ENCODE data around the gene STPG3. TPM values are rescaled to one million over a fixed set of nuclear protein-coding genes. Genes with fewer than 3 reads are reported as not detected.

The STPG3 gene
- total RNA-seq, 2 experiments from 2014 or later, result not detected

DNA sequence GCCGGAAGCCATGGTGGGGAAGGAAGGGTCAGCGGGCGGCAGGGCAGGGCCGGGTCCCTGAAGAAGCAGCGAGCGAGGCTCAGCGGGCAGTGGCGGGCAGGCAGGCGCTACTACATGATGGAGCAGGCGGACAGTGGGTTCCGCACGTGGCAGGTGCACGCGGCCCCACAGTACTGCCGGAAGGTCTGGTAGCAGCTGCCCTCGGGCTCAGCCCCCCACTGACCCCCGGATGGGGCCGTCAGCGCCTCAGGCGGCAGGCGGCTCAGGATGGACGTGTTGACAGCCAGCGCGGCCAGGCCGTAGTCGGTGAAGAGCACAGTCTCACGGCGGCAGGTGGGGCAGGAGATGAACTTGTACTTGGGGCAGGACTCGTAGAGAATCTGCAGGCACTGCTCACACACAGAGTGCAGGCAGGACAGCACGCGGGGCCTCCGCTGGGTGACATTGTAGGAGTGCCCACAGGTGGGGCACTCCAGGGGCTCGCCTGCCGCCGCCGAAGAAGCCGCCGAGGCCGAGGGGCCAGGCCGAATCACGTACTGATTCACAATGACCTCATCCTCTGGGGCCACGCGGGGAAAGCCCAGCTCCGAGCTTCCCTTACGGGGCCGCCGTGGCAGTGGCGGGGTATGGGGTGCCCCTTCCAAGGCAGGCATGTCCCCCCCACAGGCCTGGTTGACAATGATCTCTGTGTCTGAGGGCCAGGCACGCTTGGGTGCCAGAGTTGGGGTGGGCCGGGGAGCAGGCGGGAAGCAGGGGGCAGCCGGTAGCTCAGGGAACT is 30.6 kb upstream of the STPG3 start:
- POLR2A ChIA-PET, result interaction anchor here (0.6 to 0.8 kb wide), 2 partner anchors 13 to 431 kb away, joined by 4 read pairs; no protein-coding TSS in a partner anchor
- CTCF ChIA-PET, result interaction anchor here (0.8 to 1.4 kb wide), 3 partner anchors 16 to 153 kb away, joined by 3 to 4 read pairs (median 4); no protein-coding TSS in a partner anchor

DNA sequence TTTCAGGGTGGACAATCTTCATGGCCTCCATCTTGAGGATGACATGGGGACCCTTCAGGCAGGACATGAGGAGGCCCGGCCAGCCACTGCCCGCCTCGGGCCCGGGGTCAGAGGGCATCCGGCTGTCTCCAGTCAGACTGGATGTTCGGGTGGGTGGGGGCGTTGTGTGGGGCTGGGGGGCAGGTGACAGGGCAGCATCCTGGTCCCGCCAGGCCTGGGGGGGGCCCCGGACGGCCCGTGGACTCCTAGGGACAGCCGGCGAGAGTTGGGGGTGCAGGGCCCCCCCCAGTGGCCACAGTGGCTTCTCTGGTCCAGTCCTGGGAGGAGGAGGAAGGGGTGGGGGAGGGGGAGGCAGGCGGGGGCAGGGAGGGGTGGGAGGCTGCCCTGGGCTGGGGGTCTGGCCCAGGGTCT is 30.0 kb upstream of the STPG3 start:
- ChIA-PET POLR2A (interaction anchor here (0.8 to 0.9 kb wide), 2 partner anchors 11 to 13 kb away, joined by 3 to 4 read pairs; no protein-coding TSS in a partner anchor), CTCF (interaction anchor here (1.4 kb wide), 1 partner anchor 103 kb away, joined by 4 read pairs; no protein-coding TSS in a partner anchor)

DNA sequence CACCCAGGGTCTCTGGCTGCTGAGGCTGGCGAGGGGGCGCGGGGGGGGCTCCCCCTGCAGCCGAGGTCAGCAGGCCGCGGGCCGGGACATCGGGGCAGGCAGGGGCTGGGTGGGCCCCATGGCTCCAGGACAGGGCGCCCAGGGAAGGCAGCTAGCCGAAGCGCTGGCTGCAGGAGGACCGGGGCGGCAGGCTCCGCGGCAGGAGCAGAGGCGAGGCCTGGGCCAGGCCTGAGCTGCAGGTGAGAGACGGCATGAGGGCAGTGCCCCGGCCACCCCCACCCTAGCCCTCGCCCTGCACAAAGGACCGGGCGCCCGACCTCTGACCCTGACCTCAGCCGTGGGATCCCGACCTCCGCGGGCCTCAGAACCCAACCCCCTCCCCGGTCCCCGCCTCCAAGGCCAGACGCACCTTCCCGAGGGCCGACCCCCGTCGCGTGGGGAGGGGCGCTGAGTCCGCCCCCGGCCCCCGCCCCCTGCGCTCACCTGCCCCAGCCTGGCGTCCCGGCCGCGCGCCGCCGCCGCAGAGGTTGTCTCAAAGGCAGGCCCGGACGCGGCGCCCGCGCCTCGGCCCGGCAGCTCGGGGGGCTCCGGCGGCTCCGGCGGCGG is 29.5 kb upstream of the STPG3 start:
- ChIA-PET POLR2A (interaction anchor here (0.9 to 1.6 kb wide), 2 partner anchors 11 to 32 kb away, joined by 3 to 4 read pairs; no protein-coding TSS in a partner anchor), CTCF (interaction anchor here (7.0 kb wide), 1 partner anchor 15 kb away, joined by 49 read pairs; no protein-coding TSS in a partner anchor)

DNA sequence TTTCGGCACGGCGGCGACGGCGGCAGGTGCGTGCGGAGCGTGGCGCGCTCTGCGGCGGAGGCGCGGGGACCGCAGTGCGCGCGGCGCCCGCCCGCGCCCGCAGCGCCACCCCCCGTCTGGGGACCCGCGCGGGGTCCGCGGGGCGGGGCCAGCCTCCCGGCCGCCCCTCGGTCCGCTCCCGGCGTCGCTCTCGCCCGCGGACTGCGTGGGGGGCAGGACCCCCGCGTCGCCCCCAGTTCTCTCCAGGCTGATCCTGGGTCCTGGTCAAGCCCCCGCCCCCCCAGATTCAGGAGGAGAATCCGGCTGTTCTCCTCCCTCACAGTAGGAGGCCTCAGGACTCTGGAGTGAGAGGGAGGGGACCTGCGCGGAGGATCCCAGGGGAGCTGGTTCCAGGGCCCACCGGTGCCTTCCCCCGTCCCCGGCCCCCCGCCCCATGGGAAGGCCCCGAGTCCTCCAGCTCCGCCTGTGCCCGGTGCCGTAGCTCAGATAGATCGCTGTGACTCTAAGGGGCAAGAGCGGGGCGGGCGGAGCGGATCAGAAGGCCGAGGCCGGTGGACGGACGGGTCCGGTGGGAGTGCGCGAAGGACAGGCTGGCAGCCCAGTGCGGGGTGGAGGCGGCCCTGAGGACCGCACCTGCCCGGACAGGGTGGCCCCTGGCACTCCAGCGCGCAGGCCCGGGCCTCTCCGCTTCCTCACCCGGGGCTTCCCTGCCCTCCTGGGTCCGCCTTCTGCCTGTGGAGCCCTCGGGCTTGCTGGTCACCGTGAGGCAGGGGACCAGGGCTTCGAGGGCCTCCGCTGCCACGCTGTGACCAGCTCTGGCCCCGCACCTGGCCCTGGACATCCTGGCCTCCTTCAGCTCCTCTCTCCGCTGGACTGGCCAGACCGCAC is 28.7 kb upstream of the STPG3 start, which contains the start of gene RNF208:
RNF208 (minus strand) TSS at position 51 of the 888 bp plus-strand sequence. CDS start 1,028 bp downstream, outside the sequence.
- ChIA-PET CTCF (interaction anchor here (0.8 to 7.0 kb wide), 11 partner anchors 14 to 435 kb away, joined by 3 to 49 read pairs (median 3); partner anchors contain the start of gene NPDC1), POLR2A (interaction anchor here (0.5 to 2.6 kb wide), 11 partner anchors 17 to 136 kb away, joined by 3 to 15 read pairs (median 4); partner anchors contain the start of genes MAN1B1, NDOR1, TMEM203 and TPRN)

DNA sequence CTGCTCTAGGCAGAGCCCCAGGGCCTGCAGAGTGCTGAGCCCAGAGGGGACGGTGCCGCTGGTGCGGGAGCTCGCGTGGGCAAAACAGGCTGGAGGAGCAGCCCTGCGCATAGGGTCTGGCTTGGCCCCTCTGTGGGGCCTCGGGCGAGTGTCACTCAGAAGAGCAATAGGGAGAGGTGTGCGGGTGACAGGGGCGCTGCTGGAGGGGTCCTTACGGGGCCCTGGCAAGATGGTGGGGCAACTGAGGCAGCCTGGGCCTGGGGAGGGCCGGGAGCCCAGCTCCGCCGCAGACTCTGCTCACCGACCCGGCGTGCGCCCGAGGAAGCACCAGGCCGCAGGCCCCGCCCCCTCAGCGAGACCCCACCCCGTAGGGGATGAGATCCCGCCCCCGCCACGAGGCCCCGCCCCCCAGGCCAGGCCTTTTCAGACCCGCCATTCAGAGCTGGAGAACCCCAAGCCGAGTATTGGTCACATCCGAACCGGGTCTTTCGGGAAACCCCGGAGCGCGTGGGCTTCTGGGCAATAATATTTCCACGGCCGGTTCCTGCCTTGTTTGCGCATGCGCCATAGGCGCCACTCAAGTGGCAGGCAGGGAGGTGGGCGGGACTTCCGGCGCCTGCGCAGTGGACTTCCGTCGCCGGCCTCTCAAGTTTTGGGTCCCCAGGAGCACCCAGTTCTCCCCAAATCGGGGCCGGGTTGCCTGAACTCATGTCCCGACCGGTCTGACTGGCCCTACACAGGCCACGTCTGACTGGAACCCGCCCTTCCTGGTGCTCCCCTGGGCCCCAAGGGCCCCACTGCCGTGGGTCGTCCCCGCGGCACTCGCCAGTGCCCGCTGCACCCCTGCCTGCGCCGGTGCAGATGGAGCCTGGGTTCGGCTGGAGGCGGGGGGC is 27.8 kb upstream of the STPG3 start:
- CTCF ChIA-PET, result interaction anchor here (0.8 to 7.0 kb wide), 11 partner anchors 13 to 436 kb away, joined by 3 to 49 read pairs (median 3); partner anchors contain the start of gene NPDC1
- POLR2A ChIA-PET, result interaction anchor here (0.5 to 2.6 kb wide), 15 partner anchors 17 to 342 kb away, joined by 3 to 15 read pairs (median 4); partner anchors contain the start of genes ANAPC2, MAN1B1, NDOR1 and SSNA1

DNA sequence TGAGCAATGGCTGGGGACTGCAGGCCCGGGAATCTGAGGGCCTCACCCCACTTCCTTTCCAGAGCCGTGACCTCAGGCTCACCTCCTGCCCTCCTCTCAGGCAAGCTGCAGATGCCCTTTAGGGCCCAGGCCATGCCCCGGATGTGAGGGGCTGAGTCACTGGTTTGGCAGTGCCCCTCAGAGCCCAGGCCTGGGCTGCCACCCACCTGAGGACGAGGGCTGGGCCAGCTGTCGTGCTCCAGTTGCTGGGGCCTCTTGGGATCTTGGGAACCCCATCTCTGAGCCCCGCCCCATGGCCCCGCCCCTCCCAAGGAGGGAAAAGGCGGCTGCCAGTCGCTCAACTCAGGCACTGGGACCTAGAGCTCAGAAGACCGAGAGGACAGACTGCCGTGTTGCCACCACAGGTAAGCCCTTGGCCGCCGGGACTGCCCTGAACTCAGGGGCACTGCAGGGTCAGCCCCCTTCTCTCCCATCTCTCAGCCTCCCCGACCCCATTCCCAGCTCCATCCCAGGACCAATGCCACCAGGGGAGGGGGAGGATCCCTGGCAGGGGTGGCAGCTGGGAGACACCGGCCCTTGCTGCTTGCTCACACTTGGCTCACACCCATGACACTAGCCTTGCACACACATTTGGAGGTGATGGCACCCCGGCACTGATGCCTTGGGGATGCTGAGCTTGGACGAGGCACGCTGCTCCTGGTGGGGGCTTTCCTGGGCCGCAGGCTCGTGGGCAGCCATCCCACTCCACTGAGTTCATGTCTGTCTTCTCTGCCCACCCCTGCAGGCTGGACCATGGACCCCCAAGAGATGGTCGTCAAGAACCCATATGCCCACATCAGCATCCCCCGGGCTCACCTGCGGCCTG is 26.0 kb upstream of the STPG3 start, which contains the start of gene CYSRT1:
CYSRT1 (plus strand) TSS at position 345 of the 865 bp plus-strand sequence; CDS start at position 793, 448 bp downstream.
- ChIA-PET CTCF (interaction anchor here (0.5 to 7.0 kb wide), 4 partner anchors 12 to 71 kb away, joined by 3 to 49 read pairs (median 3); partner anchors contain the start of gene TUBB4B), POLR2A (no interaction called here)

DNA sequence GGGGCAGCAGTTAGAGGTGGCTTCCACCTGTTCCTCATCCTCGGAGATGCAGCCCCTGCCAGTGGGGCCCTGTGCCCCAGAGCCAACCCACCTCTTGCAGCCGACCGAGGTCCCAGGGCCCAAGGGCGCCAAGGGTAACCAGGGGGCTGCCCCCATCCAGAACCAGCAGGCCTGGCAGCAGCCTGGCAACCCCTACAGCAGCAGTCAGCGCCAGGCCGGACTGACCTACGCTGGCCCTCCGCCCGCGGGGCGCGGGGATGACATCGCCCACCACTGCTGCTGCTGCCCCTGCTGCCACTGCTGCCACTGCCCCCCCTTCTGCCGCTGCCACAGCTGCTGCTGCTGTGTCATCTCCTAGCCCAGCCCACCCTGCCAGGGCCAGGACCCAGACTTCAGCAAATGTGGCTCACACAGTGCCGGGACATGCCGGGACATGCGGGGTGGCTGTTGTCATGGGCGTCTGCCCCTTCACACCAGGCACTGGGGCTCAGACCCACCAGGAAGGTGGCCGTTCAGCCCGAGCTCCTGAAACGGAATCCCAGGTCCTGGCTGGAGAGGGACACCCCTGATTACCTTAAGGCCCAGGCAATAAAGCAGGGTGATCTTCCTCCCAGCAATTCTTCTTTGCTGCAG is 25.3 kb upstream of the STPG3 start:
- ChIA-PET CTCF (interaction anchor here (0.5 to 7.0 kb wide), 7 partner anchors 11 to 158 kb away, joined by 3 to 49 read pairs (median 6); partner anchors contain the start of gene TUBB4B), POLR2A (interaction anchor here (2.7 kb wide), 1 partner anchor 15 kb away, joined by 6 read pairs; the partner anchor contains the start of gene TUBB4B)

DNA sequence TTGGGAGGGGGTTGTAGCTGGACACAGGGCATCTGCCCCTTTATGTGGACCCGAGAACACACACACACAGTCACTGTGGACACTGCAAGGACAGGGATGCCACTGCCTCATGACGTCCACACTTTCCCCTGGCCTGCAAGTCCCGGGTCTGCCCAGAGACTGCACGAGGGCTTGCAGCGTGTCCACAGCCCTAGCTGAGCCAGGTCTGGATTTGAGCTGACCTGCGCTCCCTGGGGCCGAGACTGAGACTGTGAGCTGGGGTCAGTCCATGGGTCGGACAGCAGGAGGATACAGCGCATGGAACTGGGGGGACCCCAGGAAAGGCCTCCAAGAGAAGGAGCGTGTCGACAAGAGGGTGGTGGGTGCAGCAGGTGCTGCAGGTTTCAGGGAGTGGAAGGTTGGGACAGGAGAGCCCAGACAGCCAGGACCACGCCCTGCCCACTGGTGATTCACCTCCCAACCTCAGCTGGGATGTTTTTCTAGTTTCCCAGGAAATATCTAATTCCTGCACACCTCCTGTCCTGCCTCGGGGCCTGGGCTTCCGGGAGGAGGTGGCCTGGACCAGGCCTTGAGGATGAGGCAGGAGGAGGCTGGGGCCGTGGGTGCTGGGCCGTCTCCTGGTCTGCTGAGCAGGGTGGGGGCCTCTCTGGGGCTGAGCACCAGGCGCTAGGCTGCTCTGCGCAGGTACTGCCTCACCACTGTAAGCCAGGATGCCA is 24.6 kb upstream of the STPG3 start:
- ChIA-PET POLR2A (interaction anchor here (2.7 kb wide), 1 partner anchor 14 kb away, joined by 6 read pairs; the partner anchor contains the start of gene TUBB4B), CTCF (interaction anchor here (1.0 to 7.0 kb wide), 11 partner anchors 8 to 182 kb away, joined by 3 to 49 read pairs (median 7); partner anchors contain the start of genes ANAPC2, DPP7 and SSNA1)

DNA sequence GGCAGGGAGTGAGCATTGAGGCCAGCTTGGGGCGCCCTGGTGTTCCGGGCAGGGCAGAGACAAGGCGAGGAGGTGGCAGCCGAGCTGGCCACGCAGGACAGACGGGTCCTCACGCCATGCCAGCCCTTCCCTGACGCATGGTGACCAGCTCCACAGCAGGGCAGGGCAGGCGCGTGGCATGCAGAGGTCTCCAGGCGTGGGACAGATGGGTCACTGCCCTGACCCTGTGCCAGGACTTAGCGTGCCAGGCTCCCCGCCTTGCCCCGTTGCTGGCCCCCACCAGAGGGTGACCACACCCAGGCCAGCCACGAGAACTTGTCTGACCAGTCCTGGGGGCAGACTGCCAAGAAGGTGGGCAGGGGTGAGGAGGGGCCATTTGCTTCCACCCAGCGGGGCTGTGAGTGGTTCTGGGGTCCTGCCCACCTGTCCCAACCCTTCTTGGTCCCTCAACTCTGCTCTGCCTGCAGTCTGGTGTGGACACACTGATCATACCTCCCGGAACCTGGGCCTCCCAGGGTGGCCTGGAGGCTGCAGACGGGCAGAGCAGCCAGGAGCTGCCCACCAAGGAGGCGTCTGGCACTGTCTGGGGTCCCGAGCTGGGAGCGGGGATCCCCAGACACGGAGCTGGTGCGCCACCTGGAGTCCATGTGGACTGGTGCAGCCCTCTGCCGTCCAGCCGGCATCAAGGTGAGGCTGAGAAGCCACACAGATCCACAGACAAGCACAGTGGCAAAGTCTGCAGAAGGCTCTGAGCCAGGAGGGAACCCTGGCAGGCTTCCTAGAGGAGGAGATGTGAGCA is 23.8 kb upstream of the STPG3 start, which contains the start of gene RNF224:
RNF224 (plus strand) TSS at position 449 of the 799 bp plus-strand sequence. CDS start 834 bp downstream, outside the sequence.
- ChIA-PET POLR2A (interaction anchor here (0.6 to 2.7 kb wide), 2 partner anchors 13 to 108 kb away, joined by 3 to 6 read pairs; partner anchors contain the start of gene TUBB4B), CTCF (interaction anchor here (0.5 to 7.0 kb wide), 19 partner anchors 9 to 183 kb away, joined by 3 to 49 read pairs (median 5); partner anchors contain the start of genes ANAPC2, DPP7, NPDC1 and SSNA1)

DNA sequence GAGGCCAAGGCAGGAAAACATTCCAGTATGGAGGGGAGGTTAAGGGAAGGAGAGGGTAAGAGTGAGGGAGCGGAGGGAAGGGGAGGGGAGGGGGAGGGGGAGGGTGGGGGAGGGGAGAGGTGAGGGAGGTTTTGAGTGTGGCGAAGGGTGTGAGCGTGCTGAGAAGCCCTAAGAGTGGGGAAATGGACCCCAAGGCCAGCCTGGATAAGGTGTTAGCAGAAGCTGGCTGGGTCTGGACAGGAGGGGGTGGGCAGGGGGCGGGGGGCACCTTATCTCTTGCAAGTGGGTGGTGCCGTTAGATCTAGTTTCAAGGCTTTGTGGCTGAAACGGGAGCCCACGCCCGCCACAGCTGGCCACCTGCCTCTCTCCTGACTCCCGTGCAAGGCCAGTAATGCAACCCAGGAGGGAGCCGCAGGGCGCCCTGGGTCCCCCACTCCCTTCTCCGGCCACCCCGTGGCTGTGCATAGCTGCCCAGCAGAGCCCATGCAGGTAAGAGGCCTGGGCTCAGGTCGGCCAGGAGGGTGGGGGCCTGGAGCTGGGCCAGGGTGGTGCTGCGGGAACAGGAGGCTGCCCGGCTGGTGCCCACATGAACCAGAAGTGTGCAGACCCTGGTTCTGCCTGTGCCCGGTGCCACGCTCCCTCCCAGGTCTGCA is 23.1 kb upstream of the STPG3 start:
- ChIA-PET CTCF (interaction anchor here (0.7 to 7.0 kb wide), 16 partner anchors 9 to 181 kb away, joined by 3 to 49 read pairs (median 6); partner anchors contain the start of genes ANAPC2, DPP7, NPDC1 and SSNA1), POLR2A (interaction anchor here (0.6 to 2.7 kb wide), 2 partner anchors 13 to 108 kb away, joined by 3 to 6 read pairs; partner anchors contain the start of gene TUBB4B)

DNA sequence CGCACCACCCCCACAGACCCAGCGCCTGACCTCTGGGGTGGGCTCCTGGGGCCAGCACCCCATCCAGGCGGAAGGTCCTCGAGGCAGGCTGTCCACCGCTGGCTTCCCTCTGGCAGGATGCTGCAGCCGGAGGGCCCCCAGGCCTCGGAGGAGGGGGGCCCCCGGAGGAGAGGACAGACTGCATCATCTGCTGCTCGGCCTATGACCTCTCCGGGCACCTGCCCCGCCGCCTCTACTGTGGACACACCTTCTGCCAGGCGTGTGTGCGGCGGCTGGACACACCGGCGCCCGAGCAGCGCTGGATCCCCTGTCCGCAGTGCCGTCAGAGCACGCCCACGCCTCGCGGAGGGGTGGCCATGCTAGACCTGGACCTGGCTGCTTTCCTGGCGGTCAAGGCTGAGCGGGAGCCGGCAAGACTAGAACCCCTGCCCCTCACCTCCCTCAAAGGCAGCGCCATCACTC is 22.5 kb upstream of the STPG3 start:
- POLR2A ChIA-PET, result interaction anchor here (2.7 kb wide), 1 partner anchor 12 kb away, joined by 6 read pairs; the partner anchor contains the start of gene TUBB4B
- CTCF ChIA-PET, result interaction anchor here (1.4 to 7.0 kb wide), 7 partner anchors 8 to 137 kb away, joined by 3 to 49 read pairs (median 14); partner anchors contain the start of genes ANAPC2, DPP7, SSNA1 and TUBB4B

DNA sequence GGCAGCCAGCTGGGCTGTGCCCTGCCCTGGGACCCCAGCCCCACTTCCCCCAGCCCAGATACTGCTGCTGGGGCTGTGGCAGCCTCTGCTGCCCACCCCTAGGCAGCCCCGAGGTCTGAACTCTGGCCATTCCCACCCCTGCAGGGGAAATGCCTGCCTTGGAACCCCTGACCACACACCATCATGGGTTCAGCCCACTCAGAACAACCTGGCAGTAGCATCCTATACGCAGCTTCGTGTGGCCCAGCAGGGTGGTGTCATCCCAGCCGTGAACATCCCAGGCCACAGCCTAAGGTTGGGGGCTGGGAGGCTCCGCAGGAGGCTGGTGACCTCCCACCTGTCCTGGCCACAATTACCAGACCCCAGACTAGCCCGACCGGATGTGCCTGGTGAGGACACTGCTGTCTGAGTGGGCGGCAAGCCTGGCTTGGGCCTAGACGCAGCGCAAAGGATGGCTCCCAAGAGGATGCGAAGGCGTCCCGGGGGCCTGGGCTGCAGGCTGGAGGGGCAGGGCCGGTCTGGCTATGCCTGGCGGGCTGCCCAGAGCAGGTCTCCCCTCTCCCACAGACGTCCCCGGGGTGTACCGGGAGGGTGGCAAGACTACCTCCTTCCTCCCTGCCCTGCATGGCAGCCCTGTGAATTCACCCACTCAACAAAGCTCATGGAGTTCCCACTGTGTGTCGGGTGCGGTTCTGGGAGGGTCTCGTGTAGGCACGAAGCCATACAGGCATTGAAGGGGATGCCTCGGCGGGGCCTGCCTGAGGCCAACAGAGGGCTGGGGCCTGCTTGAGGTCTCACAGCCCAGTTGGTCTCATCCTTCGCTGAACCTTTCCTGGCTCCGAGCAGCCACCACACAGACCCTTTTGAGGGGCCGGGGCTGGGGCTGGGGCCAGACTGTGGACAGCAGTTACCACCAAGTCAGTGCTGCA is 21.9 kb upstream of the STPG3 start:
- POLR2A ChIA-PET, result no interaction called here
- CTCF ChIA-PET, result interaction anchor here (2.3 to 2.7 kb wide), 2 partner anchors 41 to 115 kb away, joined by 14 to 16 read pairs; partner anchors contain the start of genes ANAPC2, DPP7 and SSNA1
